Measurements from ENCODE around the gene ANKRD65.

Gene ANKRD65

DNA sequence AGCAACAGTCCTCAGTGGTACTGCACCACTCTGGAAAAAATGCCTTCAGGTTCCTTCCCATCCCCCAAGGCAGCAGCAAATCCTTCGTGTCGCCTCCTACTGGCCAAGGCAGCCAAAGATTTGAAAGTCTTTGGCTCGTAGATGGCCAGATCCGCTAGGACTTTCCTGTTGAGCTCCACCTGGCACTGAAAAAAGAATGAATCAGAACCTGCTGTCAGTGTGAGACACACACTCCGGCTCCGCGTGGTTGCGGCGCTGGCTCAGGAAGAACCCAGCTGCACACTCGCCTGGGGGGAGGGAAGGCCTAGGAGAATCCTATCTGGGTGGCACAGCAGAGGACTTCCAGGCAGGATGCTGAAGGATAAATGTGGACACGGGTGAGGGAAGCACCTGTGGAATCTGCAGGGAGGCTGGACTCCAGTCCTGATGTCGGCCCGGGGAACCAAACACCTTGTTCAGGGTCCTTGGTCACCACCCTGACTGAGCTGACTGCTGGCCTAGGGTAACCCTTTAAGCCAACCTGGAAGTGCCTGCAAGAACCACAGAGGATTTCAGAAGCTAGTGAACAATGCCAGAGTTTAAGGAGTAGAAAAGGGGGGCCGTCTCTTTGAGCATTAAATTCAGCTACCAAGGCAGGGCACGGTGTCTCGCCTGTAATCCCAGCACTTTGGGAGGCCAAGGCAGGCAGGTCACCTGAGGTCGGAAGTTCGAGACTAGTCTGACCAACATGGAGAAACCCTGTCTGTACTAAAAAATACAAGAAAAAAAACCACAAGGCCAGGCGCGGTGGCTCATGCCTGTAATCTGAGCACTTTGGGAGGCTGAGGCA lies 18.8 kb downstream of the ANKRD65 start:
- FAIRE-seq (no peak), DNase-seq (ENCODE audit: insufficient read length) (no peak)
- TF ChIP-seq POLR2A (IDR thresholded peaks at IDR 0.05; ENCODE audit: low read depth, low read length), result no peak
- TF ChIP-seq POLR2AphosphoS5 (IDR thresholded peaks at IDR 0.05; ENCODE audit: low read depth, low read length), result no peak
- TF ChIP-seq TAF1 (IDR thresholded peaks at IDR 0.05; ENCODE audit: borderline replicate concordance, low read depth, low read length), result no peak

DNA sequence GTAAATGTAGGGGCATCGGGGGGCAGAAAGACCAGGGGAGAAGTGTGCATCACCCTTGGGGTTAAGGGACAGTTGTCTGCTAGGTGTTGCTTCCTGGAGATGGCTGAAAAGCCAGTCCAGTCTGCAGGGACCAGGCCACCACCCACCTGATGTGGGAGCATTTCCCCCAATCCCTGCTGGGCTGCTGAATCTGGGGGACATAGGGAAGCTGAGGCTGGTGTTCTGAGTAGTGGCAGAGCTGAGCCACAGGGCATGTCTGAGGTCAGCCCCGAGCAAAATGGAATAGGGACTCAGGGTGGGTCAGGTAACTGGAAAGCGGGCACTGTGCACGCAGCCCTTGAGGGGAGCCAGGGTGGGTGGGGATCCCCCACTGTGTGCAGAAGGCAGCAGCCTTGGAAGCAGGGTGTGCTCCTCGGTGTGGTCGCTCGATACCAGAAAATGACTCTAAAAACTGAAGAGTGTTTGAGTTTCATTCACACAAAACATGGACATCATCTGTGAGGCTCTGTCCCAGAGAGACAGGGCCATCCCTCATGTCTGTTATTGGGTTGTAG lies 19.5 kb downstream of the ANKRD65 start:
- FAIRE-seq (no peak), DNase-seq (ENCODE audit: insufficient read length) (no peak)
- TF ChIP-seq TAF1 (IDR thresholded peaks at IDR 0.05; ENCODE audit: borderline replicate concordance, low read depth, low read length), result no peak
- TF ChIP-seq POLR2AphosphoS5 (IDR thresholded peaks at IDR 0.05; ENCODE audit: low read depth, low read length), result peak; percentile 71
- TF ChIP-seq POLR2A (IDR thresholded peaks at IDR 0.05; ENCODE audit: low read depth, low read length), result no peak; the same call in 1 of the 2 replicates

DNA sequence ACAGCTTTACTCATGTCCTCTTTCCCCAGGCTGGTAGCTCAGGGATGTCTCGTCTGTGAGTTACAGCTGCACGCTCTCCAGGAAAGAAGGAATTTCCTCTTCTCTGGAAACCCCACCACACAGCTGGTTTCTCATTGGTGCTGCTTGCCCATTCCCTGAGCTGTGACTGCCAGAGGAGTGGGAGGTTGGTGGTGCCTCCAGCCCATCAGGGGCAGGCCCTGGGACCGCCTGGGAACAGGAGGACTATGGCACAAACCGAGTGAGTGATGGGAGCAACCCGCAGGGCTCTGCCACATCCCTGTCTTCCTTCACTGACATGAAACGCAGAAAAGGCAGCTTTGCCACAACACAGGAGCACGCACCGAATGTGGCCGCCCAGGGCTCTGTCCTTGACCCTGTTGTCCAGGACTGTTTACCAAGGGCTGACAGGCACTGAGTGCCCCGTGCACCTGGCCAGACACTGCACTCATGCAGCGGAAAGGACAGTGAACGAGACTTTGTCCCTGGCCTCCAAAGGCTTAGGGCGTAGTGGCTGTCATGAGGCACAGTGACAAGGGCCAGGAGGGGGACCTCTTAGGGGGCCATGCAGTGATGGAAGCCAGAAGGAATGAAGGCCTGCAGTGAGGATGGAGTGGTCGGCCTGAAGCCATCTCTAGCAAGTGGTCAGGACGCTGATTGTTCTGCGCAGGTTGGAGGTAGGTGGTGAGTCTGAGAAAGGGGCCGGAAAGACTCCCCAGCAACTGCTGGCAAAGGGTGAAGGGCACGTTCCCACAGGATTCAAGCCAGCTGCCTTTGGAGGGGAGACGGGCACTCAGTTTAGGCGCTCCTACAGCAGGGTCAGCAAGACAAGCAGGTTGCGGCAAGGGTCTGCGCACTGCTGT lies 20.3 kb downstream of the ANKRD65 start:
- DNase-seq (ENCODE audit: insufficient read length) (no peak), FAIRE-seq (no peak)
- no peak for TF ChIP-seq TAF1 (IDR thresholded peaks at IDR 0.05; ENCODE audit: borderline replicate concordance, low read depth, low read length)
- no peak for TF ChIP-seq POLR2AphosphoS5 (IDR thresholded peaks at IDR 0.05; ENCODE audit: low read depth, low read length)
- no peak; the same call in 1 of the 2 replicates for TF ChIP-seq POLR2A (IDR thresholded peaks at IDR 0.05; ENCODE audit: low read depth, low read length)

DNA sequence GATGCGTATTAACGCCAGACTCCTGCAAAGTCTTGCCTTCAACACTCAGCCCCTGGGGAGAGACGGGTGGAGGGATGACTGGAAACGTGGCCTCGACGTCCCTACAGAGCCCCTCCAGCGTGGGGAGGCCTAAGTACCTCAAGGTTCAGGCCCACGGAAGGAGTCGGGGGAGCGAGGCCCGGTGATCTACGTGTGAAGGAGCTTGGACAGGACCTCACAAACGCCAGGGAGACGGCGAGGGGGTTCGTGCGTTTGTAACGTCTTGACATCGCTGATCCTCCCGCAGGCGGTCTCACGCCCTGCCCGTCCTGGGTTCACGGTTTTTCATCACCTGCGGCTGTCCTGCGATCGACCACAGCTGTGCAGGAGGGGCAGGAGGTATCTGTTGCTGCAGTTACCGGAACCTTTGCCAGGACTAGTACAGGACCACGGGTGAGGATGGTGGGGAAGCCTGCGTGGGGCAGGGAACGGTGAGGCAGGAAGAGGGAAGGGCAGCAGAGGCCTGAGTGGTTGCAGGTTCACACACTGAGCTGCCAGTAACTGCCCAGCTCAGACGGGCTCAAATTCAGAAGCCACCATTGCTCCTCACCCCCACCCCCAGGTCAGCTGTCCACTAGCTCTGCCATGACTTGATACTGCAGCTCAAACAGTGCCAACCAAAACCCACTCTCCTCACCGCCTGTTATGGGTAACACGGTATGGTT lies 21.1 kb downstream of the ANKRD65 start:
- no peak for FAIRE-seq
- DNase-seq (ENCODE audit: insufficient read length), result no peak
- TF ChIP-seq POLR2AphosphoS5 (IDR thresholded peaks at IDR 0.05; ENCODE audit: low read depth, low read length), result no peak; the same call in 1 of the 2 replicates
- no peak for TF ChIP-seq TAF1 (IDR thresholded peaks at IDR 0.05; ENCODE audit: borderline replicate concordance, low read depth, low read length)
- peak; percentile 72 for TF ChIP-seq POLR2A (IDR thresholded peaks at IDR 0.05; ENCODE audit: low read depth, low read length)

DNA sequence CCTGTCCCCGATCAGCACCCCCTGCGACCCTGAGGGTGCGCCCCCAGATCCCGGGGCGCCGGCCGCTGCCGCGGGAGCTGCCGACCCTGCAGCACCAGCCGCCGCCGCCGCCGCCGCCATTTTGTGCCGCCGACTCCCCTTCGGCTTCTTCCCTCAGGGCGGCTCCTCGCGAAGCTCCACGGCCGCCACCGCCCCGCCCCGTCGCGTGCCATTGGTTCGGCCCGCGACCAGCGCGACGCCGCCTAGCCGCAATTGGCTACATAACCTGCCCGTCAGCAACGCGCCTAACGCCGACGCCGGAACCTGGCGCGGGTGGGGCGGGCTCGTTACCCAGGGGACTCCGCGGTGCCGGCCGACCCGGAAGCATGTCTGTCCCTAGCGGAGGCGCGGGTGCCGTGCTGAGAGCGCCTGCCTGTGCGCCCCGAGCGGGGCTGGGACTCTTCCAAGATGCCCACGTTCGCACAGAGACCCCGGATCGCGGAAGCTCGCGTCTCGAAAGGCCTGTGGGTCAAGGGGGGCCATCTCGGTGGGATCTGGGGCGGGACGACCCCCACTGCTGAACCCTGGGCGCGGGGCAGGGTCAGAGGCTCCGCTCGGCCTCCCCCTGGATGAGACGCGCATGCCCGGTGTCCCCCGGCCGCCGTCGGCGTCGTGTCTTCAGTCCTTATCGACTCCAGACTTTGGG lies 21.7 kb downstream of the ANKRD65 start, which contains the start of gene CCNL2:
CCNL2 (minus strand) TSS at position 149 of the 685 bp plus-strand sequence; CDS start at position 120, 29 bp downstream.
- DNase-seq (ENCODE audit: insufficient read length) (peak; percentile 98), FAIRE-seq (peak; percentile 96)
- TF ChIP-seq TAF1 (IDR thresholded peaks at IDR 0.05; ENCODE audit: borderline replicate concordance, low read depth, low read length) (peak; percentile 27; the same call in 1 of the 2 replicates), POLR2A (IDR thresholded peaks at IDR 0.05; ENCODE audit: low read depth, low read length) (peak; percentile 90), POLR2AphosphoS5 (IDR thresholded peaks at IDR 0.05; ENCODE audit: low read depth, low read length) (peak; percentile 83)

DNA sequence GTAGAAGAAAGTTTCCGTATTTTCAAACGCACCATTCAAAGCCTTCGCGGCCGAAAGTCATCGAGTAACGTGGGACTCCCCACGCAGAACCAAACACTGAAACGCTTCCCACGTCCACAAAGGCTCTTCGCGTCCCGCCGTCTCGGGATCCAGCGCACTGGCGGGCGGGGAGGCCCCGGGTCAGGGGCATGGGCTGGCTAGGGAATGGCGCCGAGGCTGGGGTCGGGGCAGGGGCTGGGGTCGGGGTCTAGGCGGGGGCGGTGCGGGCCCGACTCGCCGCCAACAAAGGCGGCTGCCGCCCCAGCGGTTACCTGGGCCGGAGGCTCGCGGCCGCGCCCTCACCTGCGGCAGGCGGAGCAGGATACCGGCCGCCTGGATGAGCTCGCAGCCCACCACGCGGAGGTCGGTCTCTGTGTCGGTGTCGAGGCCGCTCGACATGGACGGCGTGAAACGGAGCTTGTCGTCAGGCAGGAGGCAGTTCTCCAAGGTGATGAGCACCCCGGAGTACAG lies 22.3 kb downstream of the ANKRD65 start:
- FAIRE-seq (no peak), DNase-seq (ENCODE audit: insufficient read length) (no peak)
- TF ChIP-seq TAF1 (IDR thresholded peaks at IDR 0.05; ENCODE audit: borderline replicate concordance, low read depth, low read length) (no peak), POLR2A (IDR thresholded peaks at IDR 0.05; ENCODE audit: low read depth, low read length) (no peak), POLR2AphosphoS5 (IDR thresholded peaks at IDR 0.05; ENCODE audit: low read depth, low read length) (peak; percentile 53; the same call in 1 of the 2 replicates)

DNA sequence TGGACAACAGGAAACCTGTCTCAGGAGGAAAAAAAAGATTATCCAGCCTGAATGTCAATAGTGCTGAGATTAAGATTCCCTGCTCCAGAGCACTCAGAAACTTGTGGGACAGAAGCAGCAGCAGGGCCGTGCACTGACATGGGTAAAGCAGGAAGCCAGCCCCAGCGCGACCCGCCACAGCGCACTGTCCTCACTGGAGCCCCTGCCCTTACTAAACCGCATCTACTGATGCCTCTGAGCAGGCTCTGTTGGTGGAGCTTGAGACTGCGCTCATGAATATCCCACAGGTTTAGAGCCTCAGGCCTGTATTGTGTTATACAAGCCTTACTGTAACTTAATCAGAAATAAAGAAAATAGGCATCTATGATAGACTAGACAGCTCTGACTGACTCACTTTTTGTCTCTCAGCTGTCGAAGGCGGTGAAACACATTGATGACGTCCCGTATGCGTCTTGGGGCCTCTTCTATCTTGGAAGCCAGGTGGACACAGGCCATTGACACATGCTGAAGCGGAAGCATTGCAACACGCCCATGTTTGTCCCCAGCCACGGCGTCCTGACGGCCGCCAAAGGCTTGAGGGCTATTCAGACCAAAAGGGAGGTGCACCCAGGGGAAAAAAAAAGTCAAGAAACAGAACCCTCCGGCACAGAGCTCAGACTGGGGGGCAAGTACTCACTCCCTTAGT lies 23.1 kb downstream of the ANKRD65 start:
- DNase-seq (ENCODE audit: insufficient read length) (no peak), FAIRE-seq (no peak)
- TF ChIP-seq TAF1 (IDR thresholded peaks at IDR 0.05; ENCODE audit: borderline replicate concordance, low read depth, low read length), result no peak
- TF ChIP-seq POLR2A (IDR thresholded peaks at IDR 0.05; ENCODE audit: low read depth, low read length), result no peak

DNA sequence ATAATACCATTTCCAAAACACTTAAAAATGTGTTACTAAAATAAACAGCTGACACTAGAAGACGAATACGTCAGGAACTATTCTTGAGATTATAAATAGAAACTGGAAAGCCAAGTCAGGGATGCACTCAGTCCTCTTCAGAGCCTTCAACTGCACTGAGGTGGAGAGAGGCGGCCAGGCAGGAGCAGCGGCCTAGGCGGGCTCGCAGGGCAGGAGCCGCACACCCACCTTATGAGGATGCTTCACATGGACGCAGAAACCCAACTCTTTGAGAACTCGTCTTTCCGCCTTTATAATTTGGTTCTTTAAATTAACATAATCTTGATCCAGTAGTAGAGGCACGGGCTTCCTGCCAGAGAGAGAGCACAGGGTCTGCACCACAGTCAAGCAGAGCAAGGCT lies 25.9 kb downstream of the ANKRD65 start:
- no peak for TF ChIP-seq TAF1 (IDR thresholded peaks at IDR 0.05; ENCODE audit: borderline replicate concordance, low read depth, low read length)
- TF ChIP-seq POLR2AphosphoS5 (IDR thresholded peaks at IDR 0.05; ENCODE audit: low read depth, low read length), result no peak
- TF ChIP-seq POLR2A (IDR thresholded peaks at IDR 0.05; ENCODE audit: low read depth, low read length), result no peak
- no peak for FAIRE-seq
- DNase-seq (ENCODE audit: insufficient read length), result no peak

DNA sequence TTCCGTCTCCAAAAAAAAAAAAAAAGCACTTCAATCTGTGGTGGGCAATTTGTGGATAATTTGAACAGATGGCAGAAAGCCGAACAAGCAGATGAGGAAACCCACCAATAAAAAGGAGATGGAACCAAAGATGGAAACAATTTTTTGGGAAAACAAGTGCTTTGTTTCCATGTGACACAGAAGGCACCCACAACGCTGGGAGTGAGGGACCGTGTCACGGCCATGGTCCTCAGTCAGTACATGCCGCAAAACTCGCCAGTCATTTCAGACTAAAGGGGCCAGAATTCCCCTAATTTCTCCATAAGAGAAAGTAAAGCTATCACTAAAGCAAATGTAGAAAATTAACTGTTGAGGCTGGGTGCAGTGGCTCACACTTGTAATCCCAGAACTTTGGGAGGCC lies 27.0 kb downstream of the ANKRD65 start:
- DNase-seq (ENCODE audit: insufficient read length), result no peak
- FAIRE-seq, result no peak
- TF ChIP-seq POLR2A (IDR thresholded peaks at IDR 0.05; ENCODE audit: low read depth, low read length), result no peak
- TF ChIP-seq POLR2AphosphoS5 (IDR thresholded peaks at IDR 0.05; ENCODE audit: low read depth, low read length), result no peak
- TF ChIP-seq TAF1 (IDR thresholded peaks at IDR 0.05; ENCODE audit: borderline replicate concordance, low read depth, low read length), result no peak
